GM20000 (cell line): ENCODE data around the gene GNB3.

Experiments used
- DNase-seq: peaks from one replicate; pipeline ENCODE4 v3.0.0; 2012; ENCODE audit warnings: low spot score
- TF ChIP-seq, protein P1 (sequence below): IDR thresholded peaks from 2 replicates; pipeline ENCODE4 v1.5.1; 2012; ENCODE audit warnings: mild to moderate bottlenecking, control low read depth; ENCODE audit errors: extremely low read depth, missing control alignments

The GNB3 gene

GRCh38 chr12:6840330-6840729 is 395 bp upstream of the GNB3 start:
- TF ChIP-seq, protein P1, sequence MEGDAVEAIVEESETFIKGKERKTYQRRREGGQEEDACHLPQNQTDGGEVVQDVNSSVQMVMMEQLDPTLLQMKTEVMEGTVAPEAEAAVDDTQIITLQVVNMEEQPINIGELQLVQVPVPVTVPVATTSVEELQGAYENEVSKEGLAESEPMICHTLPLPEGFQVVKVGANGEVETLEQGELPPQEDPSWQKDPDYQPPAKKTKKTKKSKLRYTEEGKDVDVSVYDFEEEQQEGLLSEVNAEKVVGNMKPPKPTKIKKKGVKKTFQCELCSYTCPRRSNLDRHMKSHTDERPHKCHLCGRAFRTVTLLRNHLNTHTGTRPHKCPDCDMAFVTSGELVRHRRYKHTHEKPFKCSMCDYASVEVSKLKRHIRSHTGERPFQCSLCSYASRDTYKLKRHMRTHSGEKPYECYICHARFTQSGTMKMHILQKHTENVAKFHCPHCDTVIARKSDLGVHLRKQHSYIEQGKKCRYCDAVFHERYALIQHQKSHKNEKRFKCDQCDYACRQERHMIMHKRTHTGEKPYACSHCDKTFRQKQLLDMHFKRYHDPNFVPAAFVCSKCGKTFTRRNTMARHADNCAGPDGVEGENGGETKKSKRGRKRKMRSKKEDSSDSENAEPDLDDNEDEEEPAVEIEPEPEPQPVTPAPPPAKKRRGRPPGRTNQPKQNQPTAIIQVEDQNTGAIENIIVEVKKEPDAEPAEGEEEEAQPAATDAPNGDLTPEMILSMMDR = no peak
- DNase-seq = no peak

DNA sequence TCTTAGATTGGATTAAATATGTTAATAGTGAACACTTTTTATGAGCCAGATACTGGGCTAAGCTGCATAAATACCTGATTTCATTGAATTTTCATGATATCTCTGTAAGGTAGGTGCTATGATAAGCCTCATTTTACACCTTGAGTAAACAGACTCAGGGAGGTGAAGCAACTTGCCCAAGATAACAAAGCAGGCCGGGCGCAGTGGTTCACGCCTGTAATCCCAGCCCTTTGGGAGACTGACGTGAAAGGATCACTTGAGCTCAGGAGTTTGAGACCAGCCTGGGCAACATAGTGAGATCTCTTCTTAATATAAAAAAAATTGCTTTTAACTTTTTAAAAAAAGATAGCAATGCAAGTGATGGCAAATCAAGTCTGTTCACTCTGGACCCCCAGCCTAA is 1.4 kb downstream of the GNB3 start:
- TF ChIP-seq, protein P1 = no peak

DNA sequence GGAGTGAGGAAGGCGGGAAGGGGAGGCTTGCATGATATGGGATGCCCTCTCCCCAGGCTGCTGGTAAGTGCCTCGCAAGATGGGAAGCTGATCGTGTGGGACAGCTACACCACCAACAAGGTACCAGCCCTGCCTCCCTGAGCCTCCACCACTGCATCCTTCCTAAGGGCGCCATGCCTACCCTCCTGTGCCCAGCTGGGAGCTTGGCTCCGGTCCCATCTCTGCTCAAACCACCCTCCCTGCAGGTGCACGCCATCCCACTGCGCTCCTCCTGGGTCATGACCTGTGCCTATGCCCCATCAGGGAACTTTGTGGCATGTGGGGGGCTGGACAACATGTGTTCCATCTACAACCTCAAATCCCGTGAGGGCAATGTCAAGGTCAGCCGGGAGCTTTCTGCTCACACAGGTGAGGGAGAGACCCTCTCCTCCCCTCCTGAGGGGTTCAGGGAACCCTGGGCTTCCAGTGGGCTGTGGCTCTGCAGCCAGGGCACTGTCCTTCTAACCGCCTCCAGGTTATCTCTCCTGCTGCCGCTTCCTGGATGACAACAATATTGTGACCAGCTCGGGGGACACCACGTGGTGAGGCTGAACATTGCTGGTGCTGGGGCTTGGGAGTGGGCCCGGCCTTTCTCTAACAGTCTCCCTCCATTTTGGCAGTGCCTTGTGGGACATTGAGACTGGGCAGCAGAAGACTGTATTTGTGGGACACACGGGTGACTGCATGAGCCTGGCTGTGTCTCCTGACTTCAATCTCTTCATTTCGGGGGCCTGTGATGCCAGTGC is 2.6 kb downstream of the GNB3 start:
- TF ChIP-seq, protein P1 = no peak
- DNase-seq = no peak

More for the DNA sequence above, 1.4 kb downstream of the GNB3 start:
- DNase-seq = no peak

- TF ChIP-seq, protein P1 = no peak
- DNase-seq = no peak
Observed at GRCh38 chr12:6845395-6845794, 4.7 kb downstream of the GNB3 start.

- no peak for DNase-seq
- TF ChIP-seq, protein P1 = no peak
Observed at GRCh38 chr12:6846316-6846869, 5.7 kb downstream of the GNB3 start.

- TF ChIP-seq, protein P1 = no peak
- DNase-seq = no peak
Observed at GRCh38 chr12:6847676-6848075, 7.0 kb downstream of the GNB3 start.

GRCh38 chr12:6849427-6849826 is 8.7 kb downstream of the GNB3 start:
- no peak for DNase-seq
- TF ChIP-seq, protein P1 = no peak
